Heart right ventricle (tissue), 16 donors: ENCODE results near the gene HEYL. TPM values are rescaled to one million over a fixed set of nuclear protein-coding genes. Genes with fewer than 3 reads are reported as not detected.

ENCODE experiments used
- ATAC-seq, 8 donors: fragments of 200-7000 bp; cut with Tn5 transposase; one replicate each; pipeline ENCODE4 v1.9.1; 2020; ENCODE audit warnings: mild to moderate bottlenecking in 8 of 8, moderate library complexity in 8 of 8, moderate number of reproducible peaks in 1 of 8
- DNase-seq, 2 donors: peaks; one replicate each; pipeline ENCODE4 v3.0.0-alpha.2; 2020
- H3K27ac ChIP-seq, 10 donors: fragments of 200-600 bp; sonication (generic) in 2 of 10; one replicate each; pipeline versions ENCODE4 v1.5.0 to v1.8.0; 2020 to 2022; ENCODE audit warnings: mild to moderate bottlenecking in 3 of 10
- H3K27me3 ChIP-seq, 7 donors: fragments of 200-600 bp; one replicate each; pipeline ENCODE4 v1.8.0; 2021 to 2022; ENCODE audit warnings: mild to moderate bottlenecking in 2 of 7
- H3K36me3 ChIP-seq, 9 donors: fragments of 200-600 bp; sonication (generic) in 1 of 9; one replicate each; pipeline versions ENCODE4 v1.5.0 to v1.8.0; 2020 to 2022; ENCODE audit warnings: mild to moderate bottlenecking in 2 of 9
- H3K4me1 ChIP-seq, 9 donors: fragments of 200-600 bp; sonication (generic) in 1 of 9; one replicate each; pipeline versions ENCODE4 v1.5.0 to v1.8.0; 2020 to 2022; ENCODE audit warnings: mild to moderate bottlenecking in 4 of 9
- H3K4me3 ChIP-seq, 10 donors: fragments of 200-600 bp; sonication (generic) in 2 of 10; one replicate each; pipeline versions ENCODE4 v1.5.0 to v1.8.0; 2020 to 2022; ENCODE audit warnings: mild to moderate bottlenecking in 7 of 10, moderate library complexity in 2 of 10
- H3K9me3 ChIP-seq, 11 donors: fragments of 200-600 bp in 10 of 11; sonication (generic) in 2 of 11; one replicate each; pipeline versions ENCODE4 v1.5.0 to v1.8.0; 2013 to 2022; ENCODE audit warnings: mild to moderate bottlenecking in 2 of 11, control low read depth in 1 of 11, moderate library complexity in 1 of 11
- WGBS, 2 donors: extraction: QIAGEN DNeasy Blood & Tissue Kit; methylation state at CpG; one replicate each; pipeline ENCODE4 v1.1.7; 2013; ENCODE audit warnings: inconsistent platforms in 1 of 2; 5-methylcytosine and 5-hydroxymethylcytosine counted together
- intact Hi-C, 10 donors: fragments of 100-400 bp; cut with DNase I; formaldehyde crosslinking; loops; one replicate each; pipeline versions ENCODE4 v1.11.1 to v1.14.2; 2022
- polyA plus RNA-seq, 2 donors: library from polyadenylated mRNA; stranded (reverse); fragments of 200-250 nt; gene quantifications; one replicate each; pipeline ENCODE4 v1.2.3, GENCODE V29; 2013
- total RNA-seq, 10 donors: library from RNA; stranded (reverse); fragmentation: NEBNext Ultra II Directional in 3 of 10; extraction: Animal tissue kit (Norgen Biotek cat#: 25700) in 3 of 10; gene quantifications; one replicate each; pipeline versions ENCODE4 v1.2.1 to v1.2.4, GENCODE V29; 2021 to 2023
- TF ChIP-seq, protein P1 (sequence below), 9 donors: fragments of 200-600 bp; sonication (generic) in 2 of 9; IDR thresholded peaks; one replicate each; pipeline versions ENCODE4 v1.5.0 to v1.8.0; 2021 to 2022; ENCODE audit warnings: antibody characterized with exemption in 9 of 9, mild to moderate bottlenecking in 5 of 9, moderate library complexity in 1 of 9
- donor health status: Arrhythmogenic right ventricular cardiomyopathy.
- donor health status: ischemic (EF 13 %, LVEDD 7.1; RV severe dilation, severe dysfunction).
- donor health status: healthy with polysubstance abuse.
- donor health status: DM: no; HTN: yes; CAD: no.
- donor health status: DM: no; HTN: no; CAD: no.
- donor health status: ischemic (EF 25% LVEDD 6.9; RV normal size, moderate dysfunction).
- donor health status: ischemic (EF 25% LVEDD 5.7; RV mildly dilated, moderate dysfunction).
- donor health status: healthy.
- donor health status: DM: yes; HTN: yes; CAD: no.
- donor health status: Ischemic cardiomyopathy.
- donor health status: ischemic (EF 35%, LVEDD 5.7; RV mildly dilated, moderate dysfunction).
- donor health status: nonischemic (EF 11% LVEDD 7.7; RV severe dilation, severe dysfunction).
- donor health status: DM: yes; HTN: yes; CAD: no.
- donor health status: PGD.
- donor health status: ischemic (EF 29% LVEDD 5.4; RV normal size, mild dysfunction).
- donor health status: nonischemic (EF 23%, LVEDD 6.1; RV moderate dilation, normal function).

The HEYL gene
- total and polyA plus RNA-seq, 12 donors = 11.5 to 27.5 (median 14.3) TPM

DNA sequence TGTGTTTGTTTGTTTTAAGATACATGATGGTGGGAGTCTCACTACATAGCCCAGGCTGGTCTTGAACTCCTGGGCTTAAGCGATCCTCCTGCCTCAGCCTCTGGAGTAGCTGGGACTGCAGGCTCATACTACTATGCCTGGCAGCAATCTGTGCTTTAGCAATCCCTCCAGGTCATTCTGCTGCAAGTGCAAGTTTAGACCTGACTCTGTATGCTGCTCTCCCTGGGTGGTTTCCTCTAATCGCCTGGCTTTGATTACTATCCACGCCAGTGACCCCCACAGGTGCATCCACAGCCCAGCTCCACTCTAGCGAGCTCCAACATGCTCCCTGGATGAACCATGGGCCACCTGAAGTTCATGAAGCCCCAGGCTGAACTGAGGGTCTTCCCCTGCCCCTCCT is 47.4 kb downstream of the HEYL start:
- intact Hi-C loops = no loop called here
- no peak overlapping the region for H3K27ac ChIP-seq
- no peaks in the 10 kb centered on the region for H3K36me3 ChIP-seq
- DNase-seq (no peak), ATAC-seq (no peak)
- TF ChIP-seq, protein P1, sequence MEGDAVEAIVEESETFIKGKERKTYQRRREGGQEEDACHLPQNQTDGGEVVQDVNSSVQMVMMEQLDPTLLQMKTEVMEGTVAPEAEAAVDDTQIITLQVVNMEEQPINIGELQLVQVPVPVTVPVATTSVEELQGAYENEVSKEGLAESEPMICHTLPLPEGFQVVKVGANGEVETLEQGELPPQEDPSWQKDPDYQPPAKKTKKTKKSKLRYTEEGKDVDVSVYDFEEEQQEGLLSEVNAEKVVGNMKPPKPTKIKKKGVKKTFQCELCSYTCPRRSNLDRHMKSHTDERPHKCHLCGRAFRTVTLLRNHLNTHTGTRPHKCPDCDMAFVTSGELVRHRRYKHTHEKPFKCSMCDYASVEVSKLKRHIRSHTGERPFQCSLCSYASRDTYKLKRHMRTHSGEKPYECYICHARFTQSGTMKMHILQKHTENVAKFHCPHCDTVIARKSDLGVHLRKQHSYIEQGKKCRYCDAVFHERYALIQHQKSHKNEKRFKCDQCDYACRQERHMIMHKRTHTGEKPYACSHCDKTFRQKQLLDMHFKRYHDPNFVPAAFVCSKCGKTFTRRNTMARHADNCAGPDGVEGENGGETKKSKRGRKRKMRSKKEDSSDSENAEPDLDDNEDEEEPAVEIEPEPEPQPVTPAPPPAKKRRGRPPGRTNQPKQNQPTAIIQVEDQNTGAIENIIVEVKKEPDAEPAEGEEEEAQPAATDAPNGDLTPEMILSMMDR (IDR thresholded peaks at IDR 0.05) = no peak
- no peaks in the 10 kb centered on the region for H3K9me3 ChIP-seq
- no peaks in the 10 kb centered on the region for H3K4me1 ChIP-seq
- peaks cover 0 to 3% (median 0%) of the 10 kb centered on the region in 7 donors for H3K27me3 ChIP-seq
- 85 to 93% methylated on average over 4 of the region's 4 CpGs for WGBS, 2 donors
- H3K4me3 ChIP-seq = no peak overlapping the region

DNA sequence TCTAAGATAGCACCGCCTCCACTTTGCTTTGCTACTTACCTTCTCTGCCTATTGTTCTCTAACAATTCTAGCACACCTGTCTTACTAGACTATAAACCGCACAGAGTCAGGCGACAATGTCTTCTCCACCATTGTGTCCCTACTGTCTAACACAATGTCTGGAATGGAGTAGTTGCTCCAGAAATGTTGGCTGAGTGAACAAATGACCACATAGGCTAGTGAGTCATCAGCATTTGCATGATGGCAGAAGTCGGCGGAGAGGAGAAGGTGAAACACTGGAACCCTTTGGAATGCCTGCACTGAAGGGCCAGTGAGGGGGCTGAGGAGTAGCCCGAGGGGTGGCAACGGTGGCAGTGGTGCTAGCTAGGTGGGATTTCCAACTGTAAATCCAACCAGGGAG is 48.9 kb downstream of the HEYL start:
- Histone ChIP-seq H3K9me3 (no peaks in the 10 kb centered on the region), H3K36me3 (no peaks in the 10 kb centered on the region), H3K27me3 (peaks cover 0 to 3% (median 0%) of the 10 kb centered on the region in 7 donors), H3K27ac (no peak overlapping the region), H3K4me1 (no peaks in the 10 kb centered on the region), H3K4me3 (no peak overlapping the region)
- ATAC-seq (no peak), DNase-seq (no peak)
- TF ChIP-seq, protein P1 (IDR thresholded peaks at IDR 0.05) = no peak
- intact Hi-C loops = no loop called here
- 86 to 87% methylated on average over 7 of the region's 7 CpGs for WGBS, 2 donors

DNA sequence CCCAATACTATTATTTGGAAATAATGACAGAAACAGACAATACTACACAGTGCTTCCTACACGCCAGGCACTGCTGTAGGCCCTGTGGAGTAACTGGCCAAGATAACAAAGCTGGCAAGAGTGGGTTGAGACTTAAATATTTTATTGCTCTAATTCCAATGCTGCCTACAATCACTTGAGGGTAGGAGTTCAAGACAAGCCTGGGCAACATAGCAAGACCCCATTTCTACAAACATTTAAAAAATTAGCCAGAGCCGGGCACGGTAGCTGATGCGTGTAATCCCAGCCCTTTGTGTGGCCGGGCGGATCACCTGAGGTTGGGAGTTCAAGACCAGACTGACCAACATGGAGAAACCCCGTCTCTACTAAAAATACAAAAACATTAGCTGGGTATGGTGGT is 53.5 kb downstream of the HEYL start:
- intact Hi-C loops = no loop called here
- Histone ChIP-seq H3K36me3 (no peaks in the 10 kb centered on the region), H3K27me3 (no peaks in the 10 kb centered on the region), H3K27ac (no peak overlapping the region), H3K9me3 (no peaks in the 10 kb centered on the region), H3K4me1 (no peaks in the 10 kb centered on the region), H3K4me3 (no peak overlapping the region)
- ATAC-seq = no peak
- no peak for DNase-seq
- TF ChIP-seq, protein P1 (IDR thresholded peaks at IDR 0.05) = no peak
- WGBS, 2 donors = 95 to 97% methylated on average over 7 of the region's 7 CpGs

DNA sequence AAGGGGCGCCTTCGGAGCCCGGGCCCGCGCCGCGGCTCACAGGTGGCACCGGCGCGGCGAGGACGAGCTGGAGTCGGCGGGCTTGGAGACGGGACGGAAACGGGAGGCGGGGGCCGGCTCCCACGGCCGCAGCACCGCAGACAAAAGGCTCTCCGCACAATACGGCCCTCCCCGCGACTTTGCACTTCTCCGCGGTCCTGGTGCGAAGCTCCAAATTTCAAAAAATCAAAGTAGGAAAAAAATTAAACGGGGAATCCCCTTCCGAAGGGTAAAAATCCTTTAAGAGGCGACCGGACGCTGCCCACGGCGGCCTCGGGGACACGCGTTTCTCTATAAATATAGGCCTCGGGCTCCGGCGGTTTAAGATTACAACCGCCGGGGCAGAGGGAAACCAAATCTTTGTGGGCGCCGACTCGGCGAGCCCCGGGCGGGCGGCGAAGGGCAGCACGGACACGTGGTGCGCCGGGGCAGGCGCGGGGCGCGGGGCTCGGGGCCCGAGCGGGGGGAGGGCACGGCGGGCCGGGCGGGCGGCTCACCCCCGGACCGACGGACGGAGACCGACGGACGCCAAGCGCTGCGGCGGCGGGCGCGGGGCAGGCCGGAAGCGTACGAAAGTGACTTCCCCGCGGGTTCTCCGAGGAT is 63.3 kb downstream of the HEYL start:
- ATAC-seq = peak; percentile 15 to 58 (median 32)
- Histone ChIP-seq H3K27me3 (no peaks in the 10 kb centered on the region), H3K4me1 (peaks cover 4 to 48% (median 36%) of the 10 kb centered on the region in 9 donors), H3K9me3 (no peaks in the 10 kb centered on the region), H3K36me3 (peaks cover 0 to 43% (median 14%) of the 10 kb centered on the region in 9 donors), H3K27ac (peak overlapping the region; percentile 63 to 96 (median 94)), H3K4me3 (peak overlapping the region; percentile 72 to 94 (median 83))
- WGBS, 2 donors = 1% methylated on average over 71 to 87 of the region's 87 CpGs
- TF ChIP-seq, protein P1 (IDR thresholded peaks at IDR 0.05) = no peak
- intact Hi-C loops = loop anchor here in 2 of 10 donors (5.0 to 10.0 kb wide), 2 partner anchors 646 to 711 kb away; no protein-coding TSS in a partner anchor
- peak in 1 of 2 donors; percentile 39 for DNase-seq
